GM12891 (cell line): ENCODE results near the gene JAK2.

Source experiments
- PAX5 ChIP-seq: IDR thresholded peaks from 2 replicates; pipeline ENCODE4 v1.6.1; 2011; ENCODE audit warnings: low read length, moderate library complexity, mild to moderate bottlenecking; ENCODE audit not compliant: insufficient read depth, severe bottlenecking
- POLR2A ChIP-seq: IDR thresholded peaks from 2 replicates; pipeline ENCODE4 v1.6.1; 2011; ENCODE audit warnings: low read depth, low read length, control low read depth
- POLR2AphosphoS5 ChIP-seq: IDR thresholded peaks from 2 replicates; pipeline ENCODE4 v1.6.1; 2011; ENCODE audit warnings: low read depth, low read length, control low read depth
- SPI1 ChIP-seq: IDR thresholded peaks from 2 replicates; pipeline ENCODE4 v1.6.1; 2011; ENCODE audit warnings: low read depth, low read length, control low read depth
- TAF1 ChIP-seq: IDR thresholded peaks from 2 replicates; pipeline ENCODE4 v1.6.1; 2011; ENCODE audit warnings: low read depth, low read length, control low read depth

DNA sequence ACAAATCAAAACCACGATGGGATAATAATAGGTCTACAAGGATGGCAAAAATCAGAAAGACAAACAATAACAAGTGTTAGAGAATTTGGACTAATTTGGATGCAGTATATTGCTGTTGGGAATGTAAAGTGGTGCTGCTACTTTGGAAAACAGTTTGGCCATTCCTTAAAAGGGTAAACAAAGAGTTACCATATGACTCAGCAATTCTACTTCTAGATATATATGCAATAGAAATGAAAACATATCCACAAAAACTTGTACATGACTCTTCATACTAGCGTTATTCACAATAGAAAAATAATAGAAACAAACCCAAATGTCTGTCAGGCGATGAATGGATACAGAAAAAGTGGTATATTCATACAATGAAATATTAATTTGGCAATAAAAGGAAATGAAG lies 58.3 kb downstream of the JAK2 start:
- TF ChIP-seq POLR2A: no peak
- no peak for TF ChIP-seq TAF1
- no peak for TF ChIP-seq POLR2AphosphoS5
- no peak for TF ChIP-seq PAX5
- TF ChIP-seq SPI1: no peak
